GM21360 (cell line): Measurements from ENCODE around the gene CLIP2.
"Not testable (repeated sequence)": the region's sequence is repeated elsewhere in the genome, so short reads cannot be mapped to it uniquely, and the experiment has no call there.

Experiments
- ATAC-seq: cut with Tn5 transposase; IDR thresholded peaks from one replicate; pipeline ENCODE4 v1.9.1; 2021; ENCODE audit warnings: mild to moderate bottlenecking, moderate library complexity; ENCODE audit not compliant: unreplicated experiment

Gene CLIP2

GRCh38 chr7:74325210-74325565 is 36.0 kb downstream of the CLIP2 start:
- ATAC-seq = no peak

GRCh38 chr7:74329225-74329624 is 40.0 kb downstream of the CLIP2 start:
- ATAC-seq = no peak

DNA sequence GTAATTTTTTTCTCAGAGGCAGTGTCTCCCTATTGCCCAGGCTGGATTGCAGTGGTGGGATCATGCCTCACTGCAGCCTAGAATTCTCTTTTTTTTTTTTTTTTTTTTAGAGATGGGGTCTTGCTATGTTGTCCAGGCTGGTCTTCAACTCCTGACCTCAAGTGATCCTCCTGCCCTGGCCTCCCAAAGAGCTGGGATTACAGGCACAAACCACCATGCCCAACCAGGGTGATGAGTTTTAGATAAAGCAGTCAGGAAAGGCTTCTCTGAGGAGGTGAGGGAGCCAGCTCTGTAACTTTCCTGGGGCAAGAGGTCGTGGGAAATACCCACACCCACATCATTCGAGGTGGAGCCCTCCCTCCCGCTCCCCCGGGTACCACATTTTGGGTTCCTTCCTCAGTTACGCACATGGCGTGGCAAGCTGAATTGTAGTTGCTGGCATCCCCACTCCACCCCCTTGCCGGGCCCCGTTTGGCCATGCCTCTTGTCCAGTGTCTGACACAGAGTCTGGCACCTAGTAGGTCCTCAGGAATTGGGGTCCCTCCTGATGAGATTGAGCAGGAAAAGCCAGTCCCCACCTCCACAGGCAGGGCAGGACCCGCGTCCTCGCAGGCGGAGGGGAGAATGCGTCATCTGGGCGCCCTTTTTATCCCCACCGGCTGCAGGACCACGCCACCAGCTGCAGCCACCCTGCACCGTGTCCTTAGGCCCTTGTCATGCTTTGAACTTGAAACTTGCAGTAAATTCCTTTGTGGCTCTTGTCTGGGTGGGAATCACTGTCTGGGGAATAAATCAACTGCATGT is 43.4 kb downstream of the CLIP2 start:
- no peak for ATAC-seq

- ATAC-seq = no peak
Measured at GRCh38 chr7:74334030-74334429, 44.8 kb downstream of the CLIP2 start.

- ATAC-seq = no peak
Measured at GRCh38 chr7:74337926-74338325, 48.7 kb downstream of the CLIP2 start.

GRCh38 chr7:74338366-74339108 is 49.3 kb downstream of the CLIP2 start:
- no peak for ATAC-seq

GRCh38 chr7:74339648-74340047 is 50.4 kb downstream of the CLIP2 start:
- not testable (repeated sequence) for ATAC-seq

DNA sequence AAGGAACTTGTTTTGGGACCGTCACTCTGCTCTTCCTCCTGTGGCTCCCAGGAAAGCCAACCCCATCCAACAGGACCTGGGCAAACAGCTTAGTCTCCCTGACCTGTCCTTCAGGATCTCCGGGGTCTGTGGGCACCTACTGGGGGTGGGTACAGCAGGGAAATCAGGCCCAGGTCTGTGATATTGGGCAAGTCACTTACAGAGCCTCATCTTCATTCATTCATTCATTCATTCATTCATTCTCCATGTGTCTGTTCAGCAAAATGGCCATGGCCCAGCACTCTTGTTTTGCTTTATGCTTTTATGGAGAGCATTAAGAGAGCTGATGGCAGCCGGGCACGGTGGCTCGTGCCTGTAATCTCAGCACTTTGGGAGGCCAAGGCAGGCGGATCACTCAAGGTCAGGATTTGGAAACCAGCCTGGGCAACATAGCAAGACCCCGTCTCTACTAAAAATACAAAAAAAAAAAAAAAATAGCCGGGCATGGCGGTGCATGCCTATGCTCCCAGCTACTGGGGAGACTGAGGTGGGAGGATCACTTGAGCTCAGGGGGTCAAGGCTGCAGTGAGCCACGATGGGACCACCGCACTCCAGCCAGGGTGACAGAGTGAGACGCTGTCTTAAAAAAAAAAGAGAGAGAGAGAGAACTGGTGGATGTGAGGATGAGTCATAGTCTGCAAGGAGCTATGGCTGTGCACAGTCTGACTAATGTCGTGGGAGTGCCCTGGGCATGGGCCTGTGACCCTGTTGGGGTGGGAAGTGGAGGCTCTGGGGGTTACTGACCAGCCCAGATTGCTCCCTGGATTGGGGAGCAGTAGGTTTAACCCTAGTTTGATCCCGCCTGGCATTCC is 54.3 kb downstream of the CLIP2 start:
- no peak for ATAC-seq

DNA sequence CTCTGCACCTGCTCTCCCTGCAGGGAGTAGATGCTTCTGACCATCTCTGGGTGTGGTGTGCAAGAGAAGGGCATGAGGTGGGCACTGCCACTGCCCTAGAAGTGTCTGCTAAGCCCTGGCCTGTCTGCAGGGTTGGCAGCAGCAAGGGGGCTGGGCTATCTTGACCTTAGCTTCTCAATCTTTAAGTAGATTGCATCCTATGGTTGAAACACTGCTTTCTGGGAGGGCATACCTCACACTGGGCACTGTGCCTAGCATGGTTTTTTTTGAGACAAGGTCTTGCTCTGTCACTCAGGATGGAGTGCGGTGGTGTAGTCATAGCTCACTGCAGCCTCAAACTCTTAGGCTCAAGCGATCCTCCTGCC is 54.9 kb downstream of the CLIP2 start:
- ATAC-seq = no peak

DNA sequence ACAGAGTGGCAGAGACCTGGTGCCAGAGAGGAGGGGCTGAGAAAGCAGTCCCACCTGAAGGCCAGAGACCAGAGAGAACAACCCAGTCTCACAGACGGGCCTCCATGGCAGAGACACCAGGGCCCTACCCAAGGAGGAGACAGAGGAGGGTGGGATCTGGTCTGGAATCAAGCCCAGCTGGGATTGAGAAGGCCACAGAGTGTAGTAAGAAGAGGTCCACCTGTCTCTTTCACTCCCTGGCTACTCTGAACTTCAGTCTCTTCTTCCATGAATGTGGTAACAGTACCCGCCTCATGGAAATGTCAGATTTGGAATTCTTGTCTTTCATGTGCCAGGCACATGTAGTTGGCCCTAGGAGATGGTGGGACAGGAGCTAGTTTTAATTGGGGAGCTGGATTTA is 55.6 kb downstream of the CLIP2 start:
- no peak for ATAC-seq

DNA sequence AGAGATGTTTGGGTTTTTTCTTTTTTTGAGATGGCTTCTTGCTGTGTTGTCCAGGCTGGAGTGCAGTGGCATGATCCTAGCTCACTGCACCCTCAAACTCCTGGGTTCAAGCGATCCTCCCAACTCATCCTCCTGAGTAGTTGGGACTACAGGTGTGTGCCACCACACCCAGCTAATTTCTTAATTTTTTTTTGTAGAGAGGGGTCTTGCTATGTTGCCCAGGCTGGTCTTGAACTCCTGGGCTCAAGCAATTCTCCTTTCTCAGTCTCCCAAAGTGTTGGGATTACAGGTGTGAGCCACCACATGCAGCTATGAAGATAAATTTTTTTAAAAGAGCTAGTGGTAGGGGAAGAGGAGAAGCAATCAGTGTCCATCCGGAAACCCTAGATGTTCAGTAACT is 56.8 kb downstream of the CLIP2 start:
- ATAC-seq = no peak

DNA sequence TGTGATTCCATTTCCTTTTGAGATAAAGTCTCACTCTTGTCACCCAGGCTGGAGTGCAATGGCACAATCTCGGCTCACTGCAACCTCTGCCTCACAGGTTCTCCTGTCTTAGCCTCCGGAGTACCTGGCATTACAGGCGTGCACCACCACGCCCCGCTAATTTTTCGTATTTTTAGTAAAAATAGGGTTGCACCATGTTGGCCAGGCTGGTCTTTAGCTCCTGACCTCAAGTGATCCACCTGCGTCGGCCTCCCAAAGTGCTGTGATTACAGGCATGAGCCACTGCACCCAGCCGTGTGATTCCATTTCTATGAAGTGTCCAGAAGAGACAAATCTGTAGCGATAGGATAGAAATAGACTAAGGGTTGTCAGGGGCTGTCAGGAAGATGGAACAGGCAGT is 60.4 kb downstream of the CLIP2 start:
- ATAC-seq = no peak

GRCh38 chr7:74350751-74351150 is 61.5 kb downstream of the CLIP2 start:
- ATAC-seq = no peak

- no peak for ATAC-seq
Measured at GRCh38 chr7:74351836-74352235, 62.6 kb downstream of the CLIP2 start.

DNA sequence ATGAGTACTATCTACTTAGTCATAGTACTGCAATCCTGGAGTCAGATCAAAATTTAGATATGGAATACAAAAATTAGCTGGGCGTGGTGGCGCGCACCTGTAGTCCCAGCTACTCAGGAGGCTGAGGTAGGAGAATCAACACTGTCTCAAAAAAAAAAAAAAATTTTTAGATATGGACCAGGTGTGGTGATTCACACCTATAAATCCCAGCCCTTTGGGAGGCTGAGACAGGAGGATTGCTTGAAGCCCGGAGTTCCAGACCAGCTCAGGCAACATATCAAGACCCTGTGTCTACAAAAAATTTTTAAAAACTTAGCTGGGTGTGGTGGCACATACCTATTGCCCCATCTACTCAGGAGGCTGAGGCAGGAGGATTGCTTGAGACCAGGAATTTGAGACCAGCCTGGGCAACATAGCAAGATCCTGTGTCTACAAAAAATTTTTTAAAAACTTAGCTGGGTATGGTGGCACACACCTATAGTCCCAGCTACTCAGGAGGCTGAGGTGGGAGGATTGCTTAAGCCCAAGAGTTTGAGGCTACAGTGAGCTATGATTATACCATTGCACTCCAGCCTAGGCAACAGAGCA is 63.4 kb downstream of the CLIP2 start:
- ATAC-seq = not testable (repeated sequence)

GRCh38 chr7:74354009-74354408 is 64.8 kb downstream of the CLIP2 start:
- no peak for ATAC-seq

GRCh38 chr7:74355091-74355490 is 65.9 kb downstream of the CLIP2 start:
- no peak for ATAC-seq

DNA sequence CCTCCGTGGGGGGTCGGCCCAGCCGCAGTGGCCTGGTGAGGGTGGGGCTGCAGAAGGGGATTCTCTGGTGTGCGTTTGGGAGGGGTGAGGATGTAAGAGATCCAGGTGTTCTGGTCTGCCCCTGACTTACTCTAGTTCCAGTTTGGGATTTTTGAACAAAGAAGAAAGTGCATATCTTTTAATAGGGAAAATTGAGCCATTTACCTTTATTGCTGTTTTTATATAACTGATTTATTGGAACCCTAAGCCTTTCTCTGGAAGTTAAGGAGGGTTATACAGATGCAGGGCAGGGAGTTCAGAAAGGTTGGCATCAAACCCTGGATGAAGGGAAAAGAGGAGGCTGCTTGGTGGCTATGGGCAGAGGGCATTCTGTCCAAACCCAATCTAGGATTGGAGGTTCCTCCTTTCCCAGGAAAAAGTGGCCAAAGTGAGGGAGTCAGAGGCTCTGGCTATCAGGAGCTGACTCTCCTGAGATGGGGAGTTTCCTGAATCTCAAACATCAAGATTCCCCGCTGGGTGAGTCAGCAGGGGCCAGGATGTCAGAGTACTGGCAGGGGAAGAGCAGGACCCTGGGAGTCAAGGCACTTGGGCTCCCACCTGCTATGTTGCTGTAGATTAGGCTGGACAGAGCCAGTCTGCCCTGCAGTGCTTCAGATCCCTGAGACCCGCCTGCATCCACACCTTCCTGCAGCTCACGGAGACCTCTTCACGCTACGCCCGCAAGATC is 67.5 kb downstream of the CLIP2 start:
- no peak for ATAC-seq

DNA sequence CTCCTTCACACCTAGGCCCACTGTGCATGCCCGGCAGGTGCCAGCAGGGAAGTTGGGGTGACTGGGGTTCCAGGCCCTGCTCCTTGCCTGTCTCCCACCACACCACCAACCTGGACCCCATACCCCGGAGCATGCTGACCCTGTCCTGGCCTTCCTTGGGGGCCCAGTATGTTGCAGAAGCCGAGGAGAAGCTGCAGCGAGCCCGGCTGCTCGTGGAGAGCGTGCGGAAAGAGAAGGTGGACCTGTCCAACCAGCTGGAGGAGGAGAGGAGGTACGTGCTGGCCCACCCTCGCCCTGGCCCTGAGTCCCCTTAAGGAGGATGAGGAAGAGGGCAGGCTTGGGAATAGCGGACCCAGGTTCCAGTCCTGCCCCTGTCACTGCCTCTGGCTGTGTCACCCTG is 70.8 kb downstream of the CLIP2 start:
- ATAC-seq = no peak

DNA sequence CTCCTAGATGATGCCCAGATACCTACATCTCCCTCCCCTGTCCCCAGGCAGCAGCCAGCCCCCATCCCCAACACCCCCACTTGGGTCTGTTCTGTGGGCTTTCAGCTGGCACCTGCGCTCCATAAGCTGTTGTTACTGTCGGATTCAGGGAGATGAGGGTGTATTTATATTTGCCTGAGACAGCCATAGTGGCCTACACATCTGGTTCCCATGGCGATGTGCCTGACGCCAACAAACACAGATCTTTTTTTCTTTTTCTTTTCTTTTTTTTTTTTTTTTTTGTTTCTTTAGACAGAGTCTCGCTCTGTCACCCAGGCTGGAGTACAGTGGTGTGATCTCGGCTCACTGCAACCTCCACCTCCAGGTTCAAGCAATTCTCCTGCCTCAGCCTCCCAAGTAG is 73.1 kb downstream of the CLIP2 start:
- ATAC-seq = no peak

- ATAC-seq = no peak
Measured at GRCh38 chr7:74364061-74364460, 74.9 kb downstream of the CLIP2 start.
